ENCODE results near the gene RAB44. TPM values are rescaled to one million over a fixed set of nuclear protein-coding genes. Genes with fewer than 3 reads are reported as not detected.

The RAB44 gene
- total and polyA plus RNA-seq, 5 donors: 0.06 TPM; not detected in 3

DNA sequence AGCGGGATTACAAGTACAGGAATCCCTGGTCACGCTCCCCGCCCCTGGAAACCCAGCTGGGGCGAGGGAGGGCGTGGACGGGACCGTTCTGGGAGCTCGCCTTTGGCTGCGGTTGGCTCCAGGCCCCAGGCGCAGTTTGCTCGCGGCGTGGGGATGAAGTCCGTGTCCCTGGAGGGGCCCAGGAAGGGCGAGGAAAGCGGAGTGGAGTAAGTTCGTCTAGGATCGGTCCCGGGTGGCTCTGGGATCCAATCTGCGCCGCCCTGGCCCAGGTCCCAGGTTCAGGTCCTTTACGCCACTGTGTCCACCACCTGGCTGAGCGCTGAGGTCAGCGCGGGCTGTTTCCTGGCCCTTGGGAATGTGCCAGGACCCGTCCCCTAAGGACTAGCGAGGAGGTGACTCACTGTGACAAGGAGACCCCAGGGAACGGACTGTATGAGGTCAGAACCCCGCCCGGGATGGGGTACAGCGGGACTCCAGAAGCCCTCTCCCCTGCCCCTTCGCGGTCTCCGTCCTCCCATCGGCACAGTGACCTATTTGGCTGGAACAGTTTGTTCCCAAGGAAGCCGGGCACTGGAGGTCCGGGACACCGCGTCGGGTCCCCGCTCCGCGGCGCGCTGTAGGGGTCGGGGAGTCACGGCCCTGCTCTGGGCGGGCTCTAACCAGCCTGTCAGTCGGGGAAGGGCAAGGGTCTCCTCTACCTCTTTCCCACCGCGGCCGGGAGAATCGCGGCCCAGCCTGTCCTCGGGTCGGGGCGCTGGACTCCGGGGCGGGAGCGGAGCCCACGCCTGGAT, 18.4 kb upstream of the RAB44 start:
- ATAC-seq (peak; percentile 56 to 68), DNase-seq (peak; percentile 88 to 90 (median 89))
- intact Hi-C loops (cut with DNase I): no loop called here
- H3K4me1 ChIP-seq (ENCODE audit: control insufficient read depth, insufficient read depth, low read length): peaks cover 6% of the 10 kb centered on the region
- no peaks in the 10 kb centered on the region for H3K27me3 ChIP-seq (ENCODE audit: control insufficient read depth, insufficient read depth)
- under 1% methylated on average over 61 of the region's 61 CpGs for WGBS
- peak overlapping the region; percentile 100 for H3K27ac ChIP-seq (ENCODE audit: low read length)
- peak overlapping the region; percentile 85 for H3K4me3 ChIP-seq (ENCODE audit: low read length)
- no peaks in the 10 kb centered on the region for H3K9me3 ChIP-seq (ENCODE audit: control insufficient read depth, low read length)

DNA sequence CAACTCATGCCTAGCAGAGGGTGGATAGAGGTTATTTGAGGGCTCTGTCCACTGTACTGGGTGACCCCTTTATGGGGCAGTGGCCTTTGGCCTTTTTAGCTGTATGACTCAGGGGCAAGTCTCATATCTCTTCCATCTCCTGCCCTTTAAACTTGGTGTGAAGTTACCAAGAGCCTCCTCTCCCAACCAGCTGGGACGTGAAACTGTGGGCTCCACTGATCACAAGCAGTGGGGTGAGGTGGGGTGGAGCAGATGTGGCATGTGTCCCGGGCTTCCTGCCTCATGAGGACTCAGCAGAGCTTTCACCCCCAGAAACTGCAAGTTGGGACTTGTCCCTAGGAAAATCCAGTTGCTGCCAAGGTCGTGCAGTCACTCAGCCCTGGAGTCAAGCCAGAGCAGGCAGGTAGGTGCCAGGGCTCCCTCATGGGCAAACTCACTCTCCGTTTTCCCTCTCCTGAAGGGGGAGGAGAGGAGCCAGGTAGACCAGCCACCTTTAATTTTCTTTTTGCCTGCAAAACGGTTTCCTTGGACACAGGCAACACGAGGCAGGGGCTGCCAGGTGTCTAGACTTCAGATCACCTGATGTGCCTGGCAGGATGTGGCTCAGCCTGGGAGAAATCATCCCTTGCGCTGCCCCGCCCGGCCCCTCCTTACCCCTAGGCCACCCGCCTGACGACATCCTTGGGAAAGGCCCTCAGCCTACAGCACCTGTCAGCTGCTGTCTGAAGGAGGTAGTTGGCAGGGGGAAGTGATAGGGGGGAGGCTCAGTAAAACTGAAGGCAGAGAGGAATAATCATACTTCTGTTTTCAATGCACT, 15.1 kb upstream of the RAB44 start:
- intact Hi-C loops (cut with DNase I): loop anchor here in 1 of 4 donors (5.0 kb wide), 1 partner anchor 60 kb away; no protein-coding TSS in a partner anchor
- no peak overlapping the region for H3K4me3 ChIP-seq (ENCODE audit: low read length)
- no peak overlapping the region for H3K27ac ChIP-seq (ENCODE audit: low read length)
- no peaks in the 10 kb centered on the region for H3K9me3 ChIP-seq (ENCODE audit: control insufficient read depth, low read length)
- ATAC-seq (no peak), DNase-seq (peak in 2 of 3 donors; percentile 61 to 64)
- no peaks in the 10 kb centered on the region for H3K27me3 ChIP-seq (ENCODE audit: control insufficient read depth, insufficient read depth)
- H3K4me1 ChIP-seq (ENCODE audit: control insufficient read depth, insufficient read depth, low read length): peaks cover 6% of the 10 kb centered on the region
- 63% methylated on average over 11 of the region's 11 CpGs for whole genome bisulfite sequencing

DNA sequence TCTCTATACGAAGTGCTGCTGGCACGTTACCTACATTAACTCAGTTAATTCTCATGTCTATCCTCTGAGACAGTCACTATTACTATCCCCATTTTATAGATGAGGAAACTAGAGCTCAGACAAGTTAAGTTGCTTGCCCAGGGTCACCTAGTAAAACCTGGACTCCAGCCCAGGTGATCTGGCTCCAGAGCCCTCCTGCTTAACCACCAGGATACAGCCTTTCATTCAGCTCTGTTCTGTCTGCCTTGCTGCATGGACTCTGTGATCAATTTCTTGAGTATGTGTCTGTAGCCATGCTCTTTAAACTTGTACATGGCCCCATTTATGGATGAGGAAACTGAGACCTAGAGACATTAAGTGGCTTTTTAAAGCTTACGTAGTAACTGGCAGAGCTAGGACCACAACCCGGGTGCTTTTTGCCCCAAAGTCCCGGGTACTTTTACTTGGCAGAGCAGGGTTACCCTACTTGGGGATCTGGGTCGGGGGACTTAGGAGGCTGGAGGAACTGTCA, 14.4 kb upstream of the RAB44 start:
- H3K27ac ChIP-seq (ENCODE audit: low read length): no peak overlapping the region
- WGBS: 90% methylated on average over 6 of the region's 6 CpGs

DNA sequence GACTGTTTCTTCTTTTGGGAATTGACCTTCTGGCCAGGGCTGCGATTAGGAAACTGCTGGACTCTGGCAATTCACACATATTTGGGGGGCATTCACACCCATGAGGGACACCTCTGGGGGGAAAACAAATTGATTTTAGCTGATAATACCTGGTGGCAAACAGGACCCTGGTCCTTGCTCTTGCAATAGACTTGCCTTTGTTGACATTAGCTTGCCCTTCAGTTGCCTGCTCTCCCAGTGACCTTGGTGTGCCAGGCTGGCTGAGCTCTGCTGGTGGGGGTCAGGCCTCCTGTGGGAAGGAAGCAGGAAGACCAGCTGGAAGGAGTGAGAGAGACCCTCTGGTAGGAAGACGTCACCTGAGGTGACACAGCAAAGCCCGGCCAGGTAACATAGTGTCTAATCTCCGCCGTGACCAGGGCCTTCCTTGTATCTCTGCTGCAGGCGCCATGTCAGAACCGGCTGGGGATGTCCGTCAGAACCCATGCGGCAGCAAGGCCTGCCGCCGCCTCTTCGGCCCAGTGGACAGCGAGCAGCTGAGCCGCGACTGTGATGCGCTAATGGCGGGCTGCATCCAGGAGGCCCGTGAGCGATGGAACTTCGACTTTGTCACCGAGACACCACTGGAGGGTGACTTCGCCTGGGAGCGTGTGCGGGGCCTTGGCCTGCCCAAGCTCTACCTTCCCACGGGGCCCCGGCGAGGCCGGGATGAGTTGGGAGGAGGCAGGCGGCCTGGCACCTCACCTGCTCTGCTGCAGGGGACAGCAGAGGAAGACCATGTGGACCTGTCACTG, 13.8 kb upstream of the RAB44 start:
- H3K4me3 ChIP-seq (ENCODE audit: low read length): no peak overlapping the region

More for the DNA sequence above, 14.4 kb upstream of the RAB44 start:
- Histone ChIP-seq H3K4me3 (ENCODE audit: low read length) (no peak overlapping the region), H3K9me3 (ENCODE audit: control insufficient read depth, low read length) (no peaks in the 10 kb centered on the region), H3K4me1 (ENCODE audit: control insufficient read depth, insufficient read depth, low read length) (peaks cover 6% of the 10 kb centered on the region), H3K27me3 (ENCODE audit: control insufficient read depth, insufficient read depth) (no peaks in the 10 kb centered on the region)
- no peak for DNase-seq
- intact Hi-C loops (cut with DNase I): loop anchor here in 1 of 4 donors (5.0 kb wide), 1 partner anchor 61 kb away; no protein-coding TSS in a partner anchor
- no peak for ATAC-seq

DNA sequence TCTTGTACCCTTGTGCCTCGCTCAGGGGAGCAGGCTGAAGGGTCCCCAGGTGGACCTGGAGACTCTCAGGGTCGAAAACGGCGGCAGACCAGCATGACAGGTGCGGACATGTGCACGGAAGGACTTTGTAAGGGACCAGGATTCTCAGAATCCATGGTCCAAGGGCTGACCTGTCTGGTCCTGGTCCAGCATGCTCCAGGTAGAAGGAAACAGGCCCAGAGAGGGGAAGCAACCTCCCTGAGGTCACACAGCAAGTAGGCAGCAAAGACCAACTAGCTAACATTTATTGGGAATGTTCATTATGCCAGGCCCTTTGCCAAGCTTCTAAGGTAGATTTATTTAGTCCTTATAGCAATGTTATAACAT, 13.2 kb upstream of the RAB44 start:
- Histone ChIP-seq H3K27me3 (ENCODE audit: control insufficient read depth, insufficient read depth) (no peaks in the 10 kb centered on the region), H3K4me1 (ENCODE audit: control insufficient read depth, insufficient read depth, low read length) (peaks cover 6% of the 10 kb centered on the region), H3K4me3 (ENCODE audit: low read length) (no peak overlapping the region), H3K27ac (ENCODE audit: low read length) (no peak overlapping the region), H3K9me3 (ENCODE audit: control insufficient read depth, low read length) (no peaks in the 10 kb centered on the region)
- ATAC-seq (no peak), DNase-seq (no peak)
- intact Hi-C loops (cut with DNase I): loop anchor here in 1 of 4 donors (5.0 kb wide), 1 partner anchor 62 kb away; no protein-coding TSS in a partner anchor
- WGBS: 93% methylated on average over 6 of the region's 6 CpGs

More for the DNA sequence above, 13.8 kb upstream of the RAB44 start:
- Histone ChIP-seq H3K27ac (ENCODE audit: low read length) (no peak overlapping the region), H3K9me3 (ENCODE audit: control insufficient read depth, low read length) (no peaks in the 10 kb centered on the region), H3K4me1 (ENCODE audit: control insufficient read depth, insufficient read depth, low read length) (peaks cover 6% of the 10 kb centered on the region), H3K27me3 (ENCODE audit: control insufficient read depth, insufficient read depth) (no peaks in the 10 kb centered on the region)
- 96% methylated on average over 29 of the region's 29 CpGs for WGBS
- ATAC-seq (no peak), DNase-seq (peak in 2 of 3 donors; percentile 58)
- intact Hi-C loops (cut with DNase I): loop anchor here in 1 of 4 donors (5.0 kb wide), 1 partner anchor 62 kb away; no protein-coding TSS in a partner anchor

DNA sequence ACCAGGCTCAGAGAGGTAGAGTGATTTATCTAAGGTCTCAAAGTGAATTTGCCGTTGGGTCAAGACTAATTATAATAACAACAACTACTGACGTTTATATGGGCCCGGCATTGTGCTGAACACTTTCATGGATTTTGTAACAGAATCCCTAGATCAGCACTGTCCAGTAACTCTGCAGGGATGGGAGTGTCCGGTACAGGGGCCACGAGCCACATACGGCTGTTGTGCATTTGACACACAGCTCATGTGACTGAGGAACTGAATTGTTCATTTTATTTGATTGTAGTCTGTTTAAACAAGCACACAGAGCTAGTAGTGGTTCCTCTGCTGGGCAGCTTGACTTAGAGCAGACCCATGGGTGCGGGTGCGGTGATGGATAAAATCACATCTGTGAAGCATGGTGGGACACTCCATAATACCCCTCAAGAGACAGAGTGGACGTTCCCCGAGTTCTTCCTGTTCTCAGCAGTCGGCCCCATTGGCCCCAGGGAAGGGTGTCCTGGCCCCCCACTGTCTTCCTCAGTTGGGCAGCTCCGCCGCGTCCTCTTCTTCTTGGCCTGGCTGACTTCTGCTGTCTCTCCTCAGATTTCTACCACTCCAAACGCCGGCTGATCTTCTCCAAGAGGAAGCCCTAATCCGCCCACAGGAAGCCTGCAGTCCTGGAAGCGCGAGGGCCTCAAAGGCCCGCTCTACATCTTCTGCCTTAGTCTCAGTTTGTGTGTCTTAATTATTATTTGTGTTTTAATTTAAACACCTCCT, 12.3 kb upstream of the RAB44 start:
- Histone ChIP-seq H3K4me1 (ENCODE audit: control insufficient read depth, insufficient read depth, low read length) (peaks cover 6% of the 10 kb centered on the region), H3K27me3 (ENCODE audit: control insufficient read depth, insufficient read depth) (no peaks in the 10 kb centered on the region), H3K27ac (ENCODE audit: low read length) (no peak overlapping the region), H3K4me3 (ENCODE audit: low read length) (no peak overlapping the region), H3K9me3 (ENCODE audit: control insufficient read depth, low read length) (no peaks in the 10 kb centered on the region)
- intact Hi-C loops (cut with DNase I): no loop called here
- no peak for ATAC-seq
- WGBS: 76% methylated on average over 20 of the region's 20 CpGs
- DNase-seq: no peak

DNA sequence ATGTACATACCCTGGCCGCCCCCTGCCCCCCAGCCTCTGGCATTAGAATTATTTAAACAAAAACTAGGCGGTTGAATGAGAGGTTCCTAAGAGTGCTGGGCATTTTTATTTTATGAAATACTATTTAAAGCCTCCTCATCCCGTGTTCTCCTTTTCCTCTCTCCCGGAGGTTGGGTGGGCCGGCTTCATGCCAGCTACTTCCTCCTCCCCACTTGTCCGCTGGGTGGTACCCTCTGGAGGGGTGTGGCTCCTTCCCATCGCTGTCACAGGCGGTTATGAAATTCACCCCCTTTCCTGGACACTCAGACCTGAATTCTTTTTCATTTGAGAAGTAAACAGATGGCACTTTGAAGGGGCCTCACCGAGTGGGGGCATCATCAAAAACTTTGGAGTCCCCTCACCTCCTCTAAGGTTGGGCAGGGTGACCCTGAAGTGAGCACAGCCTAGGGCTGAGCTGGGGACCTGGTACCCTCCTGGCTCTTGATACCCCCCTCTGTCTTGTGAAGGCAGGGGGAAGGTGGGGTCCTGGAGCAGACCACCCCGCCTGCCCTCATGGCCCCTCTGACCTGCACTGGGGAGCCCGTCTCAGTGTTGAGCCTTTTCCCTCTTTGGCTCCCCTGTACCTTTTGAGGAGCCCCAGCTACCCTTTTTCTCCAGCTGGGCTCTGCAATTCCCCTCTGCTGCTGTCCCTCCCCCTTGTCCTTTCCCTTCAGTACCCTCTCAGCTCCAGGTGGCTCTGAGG, 11.5 kb upstream of the RAB44 start:
- 65% methylated on average over 11 of the region's 11 CpGs for WGBS
- Histone ChIP-seq H3K27ac (ENCODE audit: low read length) (no peak overlapping the region), H3K27me3 (ENCODE audit: control insufficient read depth, insufficient read depth) (no peaks in the 10 kb centered on the region), H3K4me1 (ENCODE audit: control insufficient read depth, insufficient read depth, low read length) (peaks cover 6% of the 10 kb centered on the region), H3K4me3 (ENCODE audit: low read length) (no peak overlapping the region), H3K9me3 (ENCODE audit: control insufficient read depth, low read length) (no peaks in the 10 kb centered on the region)
- intact Hi-C loops (cut with DNase I): no loop called here
- ATAC-seq: peak; percentile 13 to 21
- peak; percentile 59 to 84 (median 83) for DNase-seq

DNA sequence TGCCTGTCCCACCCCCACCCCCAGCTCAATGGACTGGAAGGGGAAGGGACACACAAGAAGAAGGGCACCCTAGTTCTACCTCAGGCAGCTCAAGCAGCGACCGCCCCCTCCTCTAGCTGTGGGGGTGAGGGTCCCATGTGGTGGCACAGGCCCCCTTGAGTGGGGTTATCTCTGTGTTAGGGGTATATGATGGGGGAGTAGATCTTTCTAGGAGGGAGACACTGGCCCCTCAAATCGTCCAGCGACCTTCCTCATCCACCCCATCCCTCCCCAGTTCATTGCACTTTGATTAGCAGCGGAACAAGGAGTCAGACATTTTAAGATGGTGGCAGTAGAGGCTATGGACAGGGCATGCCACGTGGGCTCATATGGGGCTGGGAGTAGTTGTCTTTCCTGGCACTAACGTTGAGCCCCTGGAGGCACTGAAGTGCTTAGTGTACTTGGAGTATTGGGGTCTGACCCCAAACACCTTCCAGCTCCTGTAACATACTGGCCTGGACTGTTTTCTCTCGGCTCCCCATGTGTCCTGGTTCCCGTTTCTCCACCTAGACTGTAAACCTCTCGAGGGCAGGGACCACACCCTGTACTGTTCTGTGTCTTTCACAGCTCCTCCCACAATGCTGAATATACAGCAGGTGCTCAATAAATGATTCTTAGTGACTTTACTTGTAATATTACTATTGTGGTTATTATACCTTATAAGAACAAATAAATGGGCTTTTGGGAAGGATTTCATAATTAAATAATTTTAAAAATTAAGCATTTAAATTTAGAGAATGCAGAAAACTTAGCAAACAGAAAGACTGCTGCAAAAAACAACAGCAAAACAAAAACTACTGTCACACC, 10.7 kb upstream of the RAB44 start:
- DNase-seq (no peak), ATAC-seq (no peak)
- Histone ChIP-seq H3K9me3 (ENCODE audit: control insufficient read depth, low read length) (no peaks in the 10 kb centered on the region), H3K4me1 (ENCODE audit: control insufficient read depth, insufficient read depth, low read length) (peaks cover 6% of the 10 kb centered on the region), H3K4me3 (ENCODE audit: low read length) (no peak overlapping the region), H3K27ac (ENCODE audit: low read length) (no peak overlapping the region), H3K27me3 (ENCODE audit: control insufficient read depth, insufficient read depth) (no peaks in the 10 kb centered on the region)
- 91% methylated on average over 10 of the region's 10 CpGs for WGBS
- intact Hi-C loops (cut with DNase I): no loop called here
